GM23248 (cell line): Measurements from ENCODE around the gene RFX8. TPM values are rescaled to one million over a fixed set of nuclear protein-coding genes. Genes with fewer than 3 reads are reported as not detected.
"Not testable (repeated sequence)": the region's sequence is repeated elsewhere in the genome, so short reads cannot be mapped to it uniquely, and the experiment has no call there.

Experiments used
- DNase-seq: peaks from one replicate; pipeline ENCODE4 v3.0.0-alpha.2; 2015
- H2AFZ ChIP-seq: fragments of 200-600 bp; sonication (generic); 2 replicates; pipeline ENCODE4 v1.6.1; 2016; ENCODE audit warnings: antibody characterized with exemption
- H3F3A ChIP-seq: fragments of 200-600 bp; sonication (generic); 2 replicates; pipeline ENCODE4 v1.6.1; 2016; ENCODE audit warnings: mild to moderate bottlenecking, antibody characterized with exemption, mixed run types; ENCODE audit not compliant: insufficient read depth
- H3K27ac ChIP-seq: fragments of 200-600 bp; sonication (generic); 2 replicates; pipeline ENCODE4 v1.5.1; 2016; ENCODE audit warnings: mild to moderate bottlenecking
- H3K27me3 ChIP-seq: fragments of 200-600 bp; sonication (generic); replicated peaks from 2 replicates; pipeline ENCODE4 v1.6.1; 2016; ENCODE audit warnings: mild to moderate bottlenecking; ENCODE audit not compliant: insufficient read depth
- H3K36me3 ChIP-seq: fragments of 200-600 bp; sonication (generic); 2 replicates; pipeline ENCODE4 v1.6.1; 2016; ENCODE audit warnings: low read depth, mild to moderate bottlenecking
- H3K4me1 ChIP-seq: fragments of 200-600 bp; sonication (generic); 2 replicates; pipeline ENCODE4 v1.6.1; 2016; ENCODE audit warnings: mild to moderate bottlenecking; ENCODE audit not compliant: insufficient read depth
- H3K4me2 ChIP-seq: fragments of 200-600 bp; sonication (generic); one replicate; pipeline ENCODE4 v1.6.1; 2016; ENCODE audit warnings: mild to moderate bottlenecking; ENCODE audit not compliant: unreplicated experiment
- H3K4me3 ChIP-seq: fragments of 200-600 bp; sonication (generic); 2 replicates; pipeline ENCODE4 v1.5.1; 2016; ENCODE audit warnings: mild to moderate bottlenecking
- H3K79me2 ChIP-seq: fragments of 200-600 bp; sonication (generic); 2 replicates; pipeline ENCODE4 v1.6.1; 2016; ENCODE audit warnings: mild to moderate bottlenecking; ENCODE audit not compliant: insufficient read depth
- H3K9ac ChIP-seq: fragments of 200-600 bp; sonication (generic); 2 replicates; pipeline ENCODE4 v1.6.1; 2016; ENCODE audit warnings: mild to moderate bottlenecking
- H3K9me2 ChIP-seq: fragments of 200-600 bp; sonication (generic); 2 replicates; pipeline ENCODE4 v1.6.1; 2016; ENCODE audit warnings: mixed run types, mild to moderate bottlenecking, moderate library complexity; ENCODE audit not compliant: insufficient read depth
- H3K9me3 ChIP-seq: fragments of 200-600 bp; sonication (generic); one replicate; pipeline ENCODE4 v1.6.1; 2017; ENCODE audit warnings: low read depth
- H4K20me1 ChIP-seq: fragments of 200-600 bp; sonication (generic); 2 replicates; pipeline ENCODE4 v1.6.0; 2016; ENCODE audit not compliant: insufficient read depth
- EZH2 ChIP-seq: fragments of 200-600 bp; sonication (generic); IDR thresholded peaks from 2 replicates; pipeline ENCODE4 v1.6.1; 2018; ENCODE audit warnings: antibody characterized with exemption, mild to moderate bottlenecking; ENCODE audit not compliant: insufficient read depth, poor library complexity, severe bottlenecking
- EZH2phosphoT487 ChIP-seq: fragments of 200-600 bp; sonication (generic); IDR thresholded peaks from 2 replicates; pipeline ENCODE4 v1.6.1; 2018; ENCODE audit warnings: antibody characterized with exemption, moderate library complexity, mild to moderate bottlenecking, low read depth; ENCODE audit not compliant: insufficient read depth
- WGBS, 2 experiments: methylation state at CpG; one replicate each; pipeline ENCODE4 v1.1.6; 2015 to 2017; ENCODE audit warnings: low lambda C conversion rate in 2 of 2, low coverage in 1 of 2; ENCODE audit errors: missing lambda C conversion rate in 2 of 2; 5-methylcytosine and 5-hydroxymethylcytosine counted together
- in situ Hi-C: fragments of 300-500 bp; cut with MboI; formaldehyde crosslinking; loops from 2 replicates; pipeline ENCODE4 v1.15.0; 2020
- polyA plus RNA-seq: library from polyadenylated mRNA; unstranded; fragments of >200 nt; fragmentation: Nextera tagmentation; extraction: Ambion mirVana; gene quantifications from 2 replicates; pipeline ENCODE4 v1.2.1, GENCODE V29; 2016
- total RNA-seq: library from RNA; depleted of rRNA; stranded (reverse); fragments of >200 nt; shearing (Covaris generic); gene quantifications from 2 replicates; pipeline ENCODE4 v1.2.3, GENCODE V29; 2014

The RFX8 gene
- total and polyA plus RNA-seq, 2 experiments from 2014 or later, result 5.9 to 6.4 TPM

GRCh38 chr2:101512993-101513392, 38.1 kb upstream of the RFX8 start:
- Histone ChIP-seq H3K36me3 (no peaks in the 10 kb centered on the region), H3K4me3 (no peak overlapping the region), H3K4me1 (peaks cover 45% of the 10 kb centered on the region), H3K4me2 (no peak overlapping the region), H3K9ac (no peak overlapping the region), H3K79me2 (no peaks in the 10 kb centered on the region), H2AFZ (no peak overlapping the region), H3K9me2 (no peaks in the 10 kb centered on the region), H3F3A (peaks cover 29% of the 10 kb centered on the region), H3K9me3 (no peaks in the 10 kb centered on the region), H4K20me1 (no peaks in the 10 kb centered on the region), H3K27ac (no peak overlapping the region), H3K27me3 (no peaks in the 10 kb centered on the region)
- in situ Hi-C loops, result loop anchor here (25.0 kb wide), 1 partner anchor 324 kb away; no protein-coding TSS in a partner anchor
- TF ChIP-seq EZH2 (no peak), EZH2phosphoT487 (no peak)
- DNase-seq, result no peak
- WGBS, 2 experiments, result 91 to 97% methylated on average over 3 of the region's 3 CpGs

- Histone ChIP-seq H3K4me1 (peaks cover 32% of the 10 kb centered on the region), H4K20me1 (no peaks in the 10 kb centered on the region), H3K4me2 (no peak overlapping the region), H3K36me3 (no peaks in the 10 kb centered on the region), H3K4me3 (no peak overlapping the region), H3K9ac (no peak overlapping the region), H3K9me2 (no peaks in the 10 kb centered on the region), H3K9me3 (no peaks in the 10 kb centered on the region), H3F3A (peaks cover 16% of the 10 kb centered on the region), H3K79me2 (no peaks in the 10 kb centered on the region), H3K27me3 (no peaks in the 10 kb centered on the region), H3K27ac (no peak overlapping the region), H2AFZ (no peak overlapping the region)
- 17 to 45% methylated on average over 1 of the region's 1 CpG for whole genome bisulfite sequencing, 2 experiments
- in situ Hi-C loops, result loop anchor here (25.0 kb wide), 1 partner anchor 326 kb away; no protein-coding TSS in a partner anchor
- TF ChIP-seq EZH2 (no peak), EZH2phosphoT487 (no peak)
- no peak for DNase-seq
These were observed 36.5 kb upstream of the RFX8 start for GRCh38 chr2:101511381-101511780.

GRCh38 chr2:101509499-101510284, 34.8 kb upstream of the RFX8 start:
- peak; percentile 57 for DNase-seq
- TF ChIP-seq EZH2phosphoT487, result no peak
- Histone ChIP-seq H3F3A (no peaks in the 10 kb centered on the region), H3K4me1 (peaks cover 15% of the 10 kb centered on the region), H3K27ac (peak overlapping the region; percentile 29; the same call in 1 of the 2 replicates), H2AFZ (peak overlapping the region; percentile 72), H3K4me3 (no peak overlapping the region), H3K9ac (peak overlapping the region; percentile 28; the same call in 1 of the 2 replicates), H3K9me3 (no peaks in the 10 kb centered on the region), H4K20me1 (no peaks in the 10 kb centered on the region), H3K27me3 (no peaks in the 10 kb centered on the region), H3K36me3 (no peaks in the 10 kb centered on the region), H3K9me2 (no peaks in the 10 kb centered on the region), H3K79me2 (no peaks in the 10 kb centered on the region), H3K4me2 (peak overlapping the region; percentile 33)
- in situ Hi-C loops, result loop anchor here (25.0 kb wide), 1 partner anchor 328 kb away; no protein-coding TSS in a partner anchor
- 44 to 50% methylated on average over 8 of the region's 8 CpGs for WGBS, 2 experiments

GRCh38 chr2:101508636-101509035, 33.7 kb upstream of the RFX8 start:
- in situ Hi-C loops, result loop anchor here (25.0 kb wide), 1 partner anchor 329 kb away; no protein-coding TSS in a partner anchor
- Histone ChIP-seq H2AFZ (peak overlapping the region; percentile 72; the same call in 1 of the 2 replicates), H3K9me3 (no peaks in the 10 kb centered on the region), H3K9ac (no peak overlapping the region), H3K4me3 (no peak overlapping the region), H3K4me1 (peaks cover 12% of the 10 kb centered on the region), H4K20me1 (no peaks in the 10 kb centered on the region), H3K27ac (no peak overlapping the region), H3K79me2 (no peaks in the 10 kb centered on the region), H3K36me3 (no peaks in the 10 kb centered on the region), H3K4me2 (no peak overlapping the region), H3K9me2 (no peaks in the 10 kb centered on the region), H3K27me3 (no peaks in the 10 kb centered on the region), H3F3A (no peaks in the 10 kb centered on the region)
- TF ChIP-seq EZH2phosphoT487 (no peak), EZH2 (no peak)
- WGBS, 2 experiments, result 50 to 63% methylated on average over 4 of the region's 5 CpGs
- DNase-seq, result no peak

GRCh38 chr2:101505276-101505675, 30.4 kb upstream of the RFX8 start:
- H4K20me1 ChIP-seq, H3K36me3 ChIP-seq, H3K4me3 ChIP-seq, H3K27ac ChIP-seq, H3K27me3 ChIP-seq, DNase-seq, H3K4me2 ChIP-seq, H3K9me2 ChIP-seq, H2AFZ ChIP-seq, H3K9me3 ChIP-seq, H3K79me2 ChIP-seq, H3K9ac ChIP-seq: not testable (repeated sequence)
- Histone ChIP-seq H3F3A (peaks cover 12% of the 10 kb centered on the region), H3K4me1 (peaks cover 24% of the 10 kb centered on the region)
- WGBS, 2 experiments, result 97 to 98% methylated on average over 4 of the region's 4 CpGs
- in situ Hi-C loops, result loop anchor here (25.0 kb wide), 1 partner anchor 332 kb away; no protein-coding TSS in a partner anchor

GRCh38 chr2:101504744-101505143, 29.8 kb upstream of the RFX8 start:
- not testable (repeated sequence) for H3K9me3 ChIP-seq, H3K36me3 ChIP-seq, H4K20me1 ChIP-seq, H3K9ac ChIP-seq, H3K4me3 ChIP-seq, H2AFZ ChIP-seq, H3K4me2 ChIP-seq, H3K9me2 ChIP-seq, H3K27me3 ChIP-seq, H3K27ac ChIP-seq, DNase-seq, H3K79me2 ChIP-seq
- peaks cover 17% of the 10 kb centered on the region for H3F3A ChIP-seq
- 76 to 86% methylated on average over 7 to 8 of the region's 8 CpGs for WGBS, 2 experiments
- H3K4me1 ChIP-seq, result peaks cover 26% of the 10 kb centered on the region
- in situ Hi-C loops, result loop anchor here (25.0 kb wide), 1 partner anchor 333 kb away; no protein-coding TSS in a partner anchor
